Esophagus squamous epithelium (tissue), 4 donors: ENCODE measurements around the gene VIPR2.

Experiments
- POLR2A ChIP-seq, 4 donors: fragments of 450-650 bp; IDR thresholded peaks; one replicate each; pipeline ENCODE4 v1.6.1; 2017; ENCODE audit warnings: antibody characterized with exemption in 4 of 4, mild to moderate bottlenecking in 4 of 4, moderate library complexity in 3 of 4
- TF ChIP-seq, protein P1 (sequence below), 6 experiments: fragments of 450-650 bp in 4 of 6; fragments of 200-600 bp in 2 of 6; sonication (generic) in 2 of 6; IDR thresholded peaks; one replicate each; pipeline ENCODE4 v1.5.1; 2016 to 2019; ENCODE audit warnings: antibody characterized with exemption in 6 of 6, mild to moderate bottlenecking in 4 of 6, moderate library complexity in 4 of 6

DNA sequence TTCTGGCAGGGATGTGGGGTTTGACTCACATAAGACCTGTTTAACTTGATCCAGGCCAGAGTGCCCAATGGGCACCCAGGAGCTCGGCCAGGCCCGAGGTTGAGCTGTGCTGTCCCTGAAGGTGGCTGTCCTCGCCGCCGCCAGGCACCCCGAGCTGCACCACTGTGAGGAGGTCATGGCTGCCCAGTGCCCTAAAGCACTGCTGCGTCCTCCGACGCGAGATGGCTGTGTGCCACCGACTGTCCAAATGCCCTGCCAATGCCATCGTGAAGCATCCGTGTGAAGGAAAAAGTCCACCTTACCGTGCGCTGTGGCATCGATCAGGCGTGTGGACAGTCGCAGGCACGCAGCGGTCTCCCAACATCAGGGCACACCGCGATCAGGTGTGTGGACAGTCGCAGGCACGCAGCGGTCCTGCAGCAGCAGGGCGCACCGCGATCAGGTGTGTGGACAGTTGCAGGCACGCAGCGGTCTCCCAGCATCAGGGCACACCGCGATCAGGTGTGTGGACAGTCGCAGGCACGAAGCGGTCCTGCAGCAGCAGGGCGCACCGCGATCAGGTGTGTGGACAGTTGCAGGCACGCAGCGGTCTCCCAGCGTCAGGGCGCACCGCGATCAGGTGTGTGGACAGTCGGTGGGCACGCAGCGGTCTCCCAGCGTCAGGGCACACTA is 120.3 kb downstream of the VIPR2 start:
- TF ChIP-seq, protein P1, sequence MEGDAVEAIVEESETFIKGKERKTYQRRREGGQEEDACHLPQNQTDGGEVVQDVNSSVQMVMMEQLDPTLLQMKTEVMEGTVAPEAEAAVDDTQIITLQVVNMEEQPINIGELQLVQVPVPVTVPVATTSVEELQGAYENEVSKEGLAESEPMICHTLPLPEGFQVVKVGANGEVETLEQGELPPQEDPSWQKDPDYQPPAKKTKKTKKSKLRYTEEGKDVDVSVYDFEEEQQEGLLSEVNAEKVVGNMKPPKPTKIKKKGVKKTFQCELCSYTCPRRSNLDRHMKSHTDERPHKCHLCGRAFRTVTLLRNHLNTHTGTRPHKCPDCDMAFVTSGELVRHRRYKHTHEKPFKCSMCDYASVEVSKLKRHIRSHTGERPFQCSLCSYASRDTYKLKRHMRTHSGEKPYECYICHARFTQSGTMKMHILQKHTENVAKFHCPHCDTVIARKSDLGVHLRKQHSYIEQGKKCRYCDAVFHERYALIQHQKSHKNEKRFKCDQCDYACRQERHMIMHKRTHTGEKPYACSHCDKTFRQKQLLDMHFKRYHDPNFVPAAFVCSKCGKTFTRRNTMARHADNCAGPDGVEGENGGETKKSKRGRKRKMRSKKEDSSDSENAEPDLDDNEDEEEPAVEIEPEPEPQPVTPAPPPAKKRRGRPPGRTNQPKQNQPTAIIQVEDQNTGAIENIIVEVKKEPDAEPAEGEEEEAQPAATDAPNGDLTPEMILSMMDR (IDR thresholded peaks at IDR 0.05): no peak
- no peak for TF ChIP-seq POLR2A (IDR thresholded peaks at IDR 0.05)
